Measurements from ENCODE around the gene PIK3R4.

PIK3R4 gene

GRCh38 chr3:130746246-130747039, at the start of gene PIK3R4:
Gene PIK3R4 (minus strand): TSS chr3:130746829. CDS start chr3:130745218, 1,611 bp downstream.
- DNase-seq, result peak; percentile 88

GRCh38 chr3:130795396-130795795, 48.8 kb upstream of the PIK3R4 start:
- DNase-seq, result no peak

- no peak for DNase-seq
Measured at GRCh38 chr3:130792246-130792645, 45.6 kb upstream of the PIK3R4 start.

- DNase-seq, result no peak
Measured at GRCh38 chr3:130789782-130790322, 43.2 kb upstream of the PIK3R4 start.

- DNase-seq, result no peak
Measured at GRCh38 chr3:130787422-130788068, 40.9 kb upstream of the PIK3R4 start.

- no peak for DNase-seq
Measured at GRCh38 chr3:130786306-130786705, 39.7 kb upstream of the PIK3R4 start.

GRCh38 chr3:130783629-130784028, 37.0 kb upstream of the PIK3R4 start:
- no peak for DNase-seq

- no peak for DNase-seq
Measured at GRCh38 chr3:130779486-130779885, 32.9 kb upstream of the PIK3R4 start.

GRCh38 chr3:130779031-130779430, 32.4 kb upstream of the PIK3R4 start:
- no peak for DNase-seq

GRCh38 chr3:130773366-130773765, 26.7 kb upstream of the PIK3R4 start:
- DNase-seq, result no peak

- DNase-seq, result no peak
Measured at GRCh38 chr3:130772129-130772528, 25.5 kb upstream of the PIK3R4 start.

- DNase-seq, result no peak
Measured at GRCh38 chr3:130770644-130771043, 24.0 kb upstream of the PIK3R4 start.

- no peak for DNase-seq
Measured at GRCh38 chr3:130761730-130762311, 15.2 kb upstream of the PIK3R4 start.

- DNase-seq, result no peak
Measured at GRCh38 chr3:130760922-130761321, 14.3 kb upstream of the PIK3R4 start.

- DNase-seq, result peak; percentile 1
Measured at GRCh38 chr3:130759692-130760338, 13.2 kb upstream of the PIK3R4 start.

GRCh38 chr3:130758624-130759369, 12.2 kb upstream of the PIK3R4 start:
- DNase-seq, result no peak

GRCh38 chr3:130757611-130758150, 11.1 kb upstream of the PIK3R4 start:
- no peak for DNase-seq

GRCh38 chr3:130755666-130756065, 9.0 kb upstream of the PIK3R4 start:
- no peak for DNase-seq

GRCh38 chr3:130748981-130749380, 2.4 kb upstream of the PIK3R4 start:
- no peak for DNase-seq

- DNase-seq, result no peak
Measured at GRCh38 chr3:130748467-130748861, 1.8 kb upstream of the PIK3R4 start.

GRCh38 chr3:130743354-130743753, 3.3 kb downstream of the PIK3R4 start:
- DNase-seq, result no peak

GRCh38 chr3:130741946-130742610, 4.6 kb downstream of the PIK3R4 start:
- no peak for DNase-seq

Data from NCI-H2029 (cell line).